Transverse colon (tissue), 4 donors: ENCODE results near the gene MEX3C. TPM values are rescaled to one million over a fixed set of nuclear protein-coding genes. Genes with fewer than 3 reads are reported as not detected.

Experiments used
- DNase-seq: peaks from one replicate; pipeline ENCODE4 v3.0.0-alpha.2; 2019
- H3K27ac ChIP-seq, 4 donors: fragments of 200-600 bp; sonication (generic); 2 replicates each; pipeline ENCODE4 v1.5.1; 2016 to 2018; ENCODE audit warnings: inconsistent platforms in 4 of 4
- H3K27me3 ChIP-seq: fragments of 200-600 bp; sonication (generic); 2 replicates; pipeline ENCODE4 v1.5.1; 2017; ENCODE audit warnings: inconsistent platforms
- H3K36me3 ChIP-seq, 4 donors: fragments of 200-600 bp; sonication (generic); 2 replicates each; pipeline ENCODE4 v1.5.1; 2017 to 2019; ENCODE audit warnings: inconsistent platforms in 4 of 4
- H3K4me1 ChIP-seq, 4 donors: fragments of 200-600 bp; sonication (generic); 2 replicates each; pipeline ENCODE4 v1.5.1; 2017 to 2020; ENCODE audit warnings: inconsistent platforms in 4 of 4
- H3K4me3 ChIP-seq, 4 donors: fragments of 200-600 bp; sonication (generic); 1 replicate in 1 of 4; 2 replicates in 3 of 4; pipeline versions ENCODE4 v1.5.1 to v1.6.1; 2017 to 2019; ENCODE audit warnings: inconsistent platforms in 4 of 4
- H3K9me3 ChIP-seq, 2 donors: fragments of 200-600 bp; sonication (generic); 2 replicates each; pipeline ENCODE4 v1.5.1; 2017 to 2019; ENCODE audit warnings: inconsistent platforms in 2 of 2
- CTCF ChIP-seq, 5 experiments: fragments of 200-600 bp in 3 of 5; fragments of 450-650 bp in 2 of 5; sonication (generic) in 3 of 5; IDR thresholded peaks; 1 replicate in 2 of 5; 2 replicates in 3 of 5; pipeline ENCODE4 v1.5.1; 2016 to 2017; ENCODE audit warnings: antibody characterized with exemption in 5 of 5, inconsistent platforms in 3 of 5, mild to moderate bottlenecking in 2 of 5, moderate library complexity in 1 of 5
- EP300 ChIP-seq: sonication (generic); formaldehyde crosslinking; IDR thresholded peaks from one replicate; pipeline ENCODE4 v1.6.1; 2017; ENCODE audit warnings: antibody characterized with exemption, low read depth
- POLR2A ChIP-seq: fragments of 450-650 bp; IDR thresholded peaks from one replicate; pipeline ENCODE4 v1.6.1; 2016; ENCODE audit warnings: antibody characterized with exemption, mild to moderate bottlenecking, moderate library complexity
- POLR2AphosphoS5 ChIP-seq, 3 donors: sonication (generic); formaldehyde crosslinking; IDR thresholded peaks; one replicate each; pipeline ENCODE4 v1.6.1; 2016; ENCODE audit warnings: antibody characterized with exemption in 3 of 3
- WGBS, 2 donors: methylation state at CpG; one replicate each; pipeline ENCODE4 v1.1.5; 2018; ENCODE audit warnings: low coverage in 1 of 2; 5-methylcytosine and 5-hydroxymethylcytosine counted together
- in situ Hi-C, 4 donors: fragments of 200-750 bp; cut with MboI; loops; one replicate each; pipeline versions ENCODE4 v1.15.0 to v1.15.1; 2017; ENCODE audit warnings: low sequenced_read_pairs in 3 of 4, low pct_ligation_motif_present in 1 of 4, low pct_unique_long_range_greater_than_20kb in 1 of 4
- intact Hi-C: fragments of 100-400 bp; cut with DNase I; formaldehyde crosslinking; loops from one replicate; pipeline ENCODE4 v1.15.1; 2023; ENCODE audit warnings: low total_unique reads
- total RNA-seq, 4 donors: library from RNA; depleted of rRNA; stranded (reverse); fragments of >200 nt; gene quantifications; one replicate each; pipeline ENCODE4 v1.1.0, GENCODE V29; 2016

Gene MEX3C
- total RNA-seq, 4 donors from 2014 or later = 11.3 to 27.8 (median 24.2) TPM

GRCh38 chr18:51133580-51134160 lies 63.8 kb downstream of the MEX3C start:
- Histone ChIP-seq H3K9me3 (no peaks in the 10 kb centered on the region), H3K27me3 (no peaks in the 10 kb centered on the region), H3K36me3 (no peaks in the 10 kb centered on the region), H3K4me3 (no peak overlapping the region), H3K4me1 (no peaks in the 10 kb centered on the region), H3K27ac (no peak overlapping the region)
- TF ChIP-seq EP300 (no peak), CTCF (IDR thresholded peaks at IDR 0.05) (no peak), POLR2AphosphoS5 (IDR thresholded peaks at IDR 0.05) (no peak), POLR2A (no peak)
- 60 to 78% methylated on average over 2 to 12 of the region's 12 CpGs for WGBS, 2 donors
- DNase-seq = no peak
- in situ Hi-C loops (no loop called here), intact Hi-C loops (no loop called here)

- in situ Hi-C loops (no loop called here), intact Hi-C loops (no loop called here)
- DNase-seq = no peak
- Histone ChIP-seq H3K9me3 (no peaks in the 10 kb centered on the region), H3K4me3 (no peak overlapping the region), H3K36me3 (no peaks in the 10 kb centered on the region), H3K27me3 (no peaks in the 10 kb centered on the region), H3K27ac (no peak overlapping the region), H3K4me1 (no peaks in the 10 kb centered on the region)
- TF ChIP-seq POLR2A (no peak), EP300 (no peak), CTCF (IDR thresholded peaks at IDR 0.05) (no peak), POLR2AphosphoS5 (IDR thresholded peaks at IDR 0.05) (no peak)
- WGBS, 2 donors = 40 to 52% methylated on average over 2 to 6 of the region's 6 CpGs
Observed at GRCh38 chr18:51132256-51132935, 65.1 kb downstream of the MEX3C start.

- intact Hi-C loops = no loop called here
- WGBS, 2 donors = 81 to 91% methylated on average over 4 of the region's 4 CpGs
- H3K36me3 ChIP-seq = no peaks in the 10 kb centered on the region
- no peaks in the 10 kb centered on the region for H3K9me3 ChIP-seq
- no peaks in the 10 kb centered on the region for H3K4me1 ChIP-seq
- no peaks in the 10 kb centered on the region for H3K27me3 ChIP-seq
- in situ Hi-C loops = no loop called here
- no peak for TF ChIP-seq EP300
- TF ChIP-seq POLR2AphosphoS5 (IDR thresholded peaks at IDR 0.05) = no peak
- no peak for TF ChIP-seq POLR2A
- TF ChIP-seq CTCF (IDR thresholded peaks at IDR 0.05) = no peak
- H3K27ac ChIP-seq = no peak overlapping the region
- H3K4me3 ChIP-seq = no peak overlapping the region
- DNase-seq = no peak
Observed at GRCh38 chr18:51128533-51128932, 68.9 kb downstream of the MEX3C start.

GRCh38 chr18:51127664-51128063 lies 69.8 kb downstream of the MEX3C start:
- in situ Hi-C loops = no loop called here
- Histone ChIP-seq H3K27ac (no peak overlapping the region), H3K4me1 (no peaks in the 10 kb centered on the region), H3K9me3 (no peaks in the 10 kb centered on the region), H3K4me3 (no peak overlapping the region), H3K36me3 (no peaks in the 10 kb centered on the region), H3K27me3 (no peaks in the 10 kb centered on the region)
- intact Hi-C loops = no loop called here
- no peak for DNase-seq
- no peak for TF ChIP-seq EP300
- no peak for TF ChIP-seq CTCF (IDR thresholded peaks at IDR 0.05)
- no peak for TF ChIP-seq POLR2A
- no peak for TF ChIP-seq POLR2AphosphoS5 (IDR thresholded peaks at IDR 0.05)
- WGBS, 2 donors = 73 to 76% methylated on average over 3 of the region's 3 CpGs
